ENCODE measurements around the gene GPATCH2.

Gene GPATCH2

GRCh38 chr1:217627431-217627830, 3.5 kb downstream of the GPATCH2 start:
- Histone ChIP-seq H3K36me3 (ENCODE audit: insufficient read depth, low read length) (no peaks in the 10 kb centered on the region), H2AFZ (ENCODE audit: low read length) (no peak overlapping the region), H3K9me3 (ENCODE audit: low read length) (no peaks in the 10 kb centered on the region), H3K4me1 (ENCODE audit: insufficient read depth, low read length, severe bottlenecking) (peaks cover 27% of the 10 kb centered on the region), H3K79me2 (ENCODE audit: insufficient read depth, low read length) (peaks cover 59% of the 10 kb centered on the region), H4K20me1 (ENCODE audit: insufficient read depth, low read length) (no peaks in the 10 kb centered on the region), H3K9me2 (ENCODE audit: low read depth, low read length) (no peaks in the 10 kb centered on the region), H3F3A (ENCODE audit: insufficient read depth, low read length) (no peaks in the 10 kb centered on the region), H3K9ac (ENCODE audit: low read length) (no peak overlapping the region), H3K27ac (ENCODE audit: low read depth, low read length, poor library complexity, severe bottlenecking) (no peak overlapping the region), H3K4me3 (ENCODE audit: low read depth, low read length, poor library complexity, severe bottlenecking) (no peak overlapping the region), H3K27me3 (ENCODE audit: insufficient read depth, low read length) (no peaks in the 10 kb centered on the region), H3K4me2 (ENCODE audit: low read length) (no peak overlapping the region)
- TF ChIP-seq EZH2 (IDR thresholded peaks at IDR 0.05; ENCODE audit: borderline replicate concordance, low read length) (no peak), CTCF (IDR thresholded peaks at IDR 0.05; ENCODE audit: low read length) (no peak)

- no peak overlapping the region for H3K4me3 ChIP-seq (ENCODE audit: low read depth, low read length, poor library complexity, severe bottlenecking)
- no peak overlapping the region for H3K27ac ChIP-seq (ENCODE audit: low read depth, low read length, poor library complexity, severe bottlenecking)
- no peak overlapping the region for H3K9ac ChIP-seq (ENCODE audit: low read length)
- no peaks in the 10 kb centered on the region for H3K36me3 ChIP-seq (ENCODE audit: insufficient read depth, low read length)
- H4K20me1 ChIP-seq (ENCODE audit: insufficient read depth, low read length), result no peaks in the 10 kb centered on the region
- H3K79me2 ChIP-seq (ENCODE audit: insufficient read depth, low read length), result peaks cover 68% of the 10 kb centered on the region
- TF ChIP-seq CTCF (IDR thresholded peaks at IDR 0.05; ENCODE audit: low read length) (no peak), EZH2 (IDR thresholded peaks at IDR 0.05; ENCODE audit: borderline replicate concordance, low read length) (no peak)
- no peak overlapping the region for H2AFZ ChIP-seq (ENCODE audit: low read length)
- H3K27me3 ChIP-seq (ENCODE audit: insufficient read depth, low read length), result no peaks in the 10 kb centered on the region
- H3F3A ChIP-seq (ENCODE audit: insufficient read depth, low read length), result no peaks in the 10 kb centered on the region
- no peaks in the 10 kb centered on the region for H3K9me3 ChIP-seq (ENCODE audit: low read length)
- H3K4me1 ChIP-seq (ENCODE audit: insufficient read depth, low read length, severe bottlenecking), result peaks cover 22% of the 10 kb centered on the region
- no peak overlapping the region for H3K4me2 ChIP-seq (ENCODE audit: low read length)
- no peaks in the 10 kb centered on the region for H3K9me2 ChIP-seq (ENCODE audit: low read depth, low read length)
Observed at GRCh38 chr1:217626321-217626720, 4.6 kb downstream of the GPATCH2 start.

- no peaks in the 10 kb centered on the region for H3F3A ChIP-seq (ENCODE audit: insufficient read depth, low read length)
- peaks cover 8% of the 10 kb centered on the region; the same call in 1 of the 2 replicates for H3K36me3 ChIP-seq (ENCODE audit: insufficient read depth, low read length)
- H3K9me3 ChIP-seq (ENCODE audit: low read length), result no peaks in the 10 kb centered on the region
- H3K4me3 ChIP-seq (ENCODE audit: low read depth, low read length, poor library complexity, severe bottlenecking), result no peak overlapping the region
- H4K20me1 ChIP-seq (ENCODE audit: insufficient read depth, low read length), result no peaks in the 10 kb centered on the region
- H3K9me2 ChIP-seq (ENCODE audit: low read depth, low read length), result no peaks in the 10 kb centered on the region
- no peak overlapping the region for H3K9ac ChIP-seq (ENCODE audit: low read length)
- TF ChIP-seq EZH2 (IDR thresholded peaks at IDR 0.05; ENCODE audit: borderline replicate concordance, low read length) (no peak), CTCF (IDR thresholded peaks at IDR 0.05; ENCODE audit: low read length) (no peak)
- no peak overlapping the region for H3K27ac ChIP-seq (ENCODE audit: low read depth, low read length, poor library complexity, severe bottlenecking)
- no peaks in the 10 kb centered on the region for H3K27me3 ChIP-seq (ENCODE audit: insufficient read depth, low read length)
- no peak overlapping the region for H3K4me2 ChIP-seq (ENCODE audit: low read length)
- peaks cover 36% of the 10 kb centered on the region for H3K79me2 ChIP-seq (ENCODE audit: insufficient read depth, low read length)
- no peaks in the 10 kb centered on the region for H3K4me1 ChIP-seq (ENCODE audit: insufficient read depth, low read length, severe bottlenecking)
- no peak overlapping the region for H2AFZ ChIP-seq (ENCODE audit: low read length)
Observed at GRCh38 chr1:217622042-217622441, 8.8 kb downstream of the GPATCH2 start.
